ENCODE data around the gene SEC23A.

DNA sequence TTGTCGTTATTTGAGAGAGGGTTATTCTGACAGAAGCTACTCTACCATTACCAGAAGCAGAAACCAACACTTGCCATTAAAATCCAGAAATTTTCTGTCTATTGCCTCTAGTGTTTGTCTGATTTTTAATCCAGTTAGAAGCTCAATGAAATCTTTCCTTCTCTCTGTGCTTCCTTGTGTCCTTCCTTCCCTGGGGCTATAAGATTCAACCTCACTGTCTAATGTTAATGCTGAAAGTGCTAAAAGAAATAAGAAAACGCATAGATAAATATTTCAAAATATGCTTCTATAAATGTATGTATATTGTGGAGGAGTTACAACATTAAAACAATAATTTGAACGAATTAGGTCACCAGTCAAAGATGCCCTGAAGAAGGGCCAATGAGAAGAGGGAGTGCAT, 120.8 kb downstream of the SEC23A start:
- no peak for TF ChIP-seq EZH2 (IDR thresholded peaks at IDR 0.05; ENCODE audit: low read depth)
- TF ChIP-seq, protein P1, sequence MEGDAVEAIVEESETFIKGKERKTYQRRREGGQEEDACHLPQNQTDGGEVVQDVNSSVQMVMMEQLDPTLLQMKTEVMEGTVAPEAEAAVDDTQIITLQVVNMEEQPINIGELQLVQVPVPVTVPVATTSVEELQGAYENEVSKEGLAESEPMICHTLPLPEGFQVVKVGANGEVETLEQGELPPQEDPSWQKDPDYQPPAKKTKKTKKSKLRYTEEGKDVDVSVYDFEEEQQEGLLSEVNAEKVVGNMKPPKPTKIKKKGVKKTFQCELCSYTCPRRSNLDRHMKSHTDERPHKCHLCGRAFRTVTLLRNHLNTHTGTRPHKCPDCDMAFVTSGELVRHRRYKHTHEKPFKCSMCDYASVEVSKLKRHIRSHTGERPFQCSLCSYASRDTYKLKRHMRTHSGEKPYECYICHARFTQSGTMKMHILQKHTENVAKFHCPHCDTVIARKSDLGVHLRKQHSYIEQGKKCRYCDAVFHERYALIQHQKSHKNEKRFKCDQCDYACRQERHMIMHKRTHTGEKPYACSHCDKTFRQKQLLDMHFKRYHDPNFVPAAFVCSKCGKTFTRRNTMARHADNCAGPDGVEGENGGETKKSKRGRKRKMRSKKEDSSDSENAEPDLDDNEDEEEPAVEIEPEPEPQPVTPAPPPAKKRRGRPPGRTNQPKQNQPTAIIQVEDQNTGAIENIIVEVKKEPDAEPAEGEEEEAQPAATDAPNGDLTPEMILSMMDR (conservative IDR thresholded peaks at IDR 0.05), result no peak

All from PC-9 (cell line).